ENCODE measurements around the gene WBP4. TPM values are rescaled to one million over a fixed set of nuclear protein-coding genes. Genes with fewer than 3 reads are reported as not detected.

WBP4 gene
- total and polyA plus RNA-seq, 9 of the 15 experiments (the other 6 are each of a cell fraction or from before 2014, with no cell fraction given): 5.5 to 12.2 (median 7.9) TPM

DNA sequence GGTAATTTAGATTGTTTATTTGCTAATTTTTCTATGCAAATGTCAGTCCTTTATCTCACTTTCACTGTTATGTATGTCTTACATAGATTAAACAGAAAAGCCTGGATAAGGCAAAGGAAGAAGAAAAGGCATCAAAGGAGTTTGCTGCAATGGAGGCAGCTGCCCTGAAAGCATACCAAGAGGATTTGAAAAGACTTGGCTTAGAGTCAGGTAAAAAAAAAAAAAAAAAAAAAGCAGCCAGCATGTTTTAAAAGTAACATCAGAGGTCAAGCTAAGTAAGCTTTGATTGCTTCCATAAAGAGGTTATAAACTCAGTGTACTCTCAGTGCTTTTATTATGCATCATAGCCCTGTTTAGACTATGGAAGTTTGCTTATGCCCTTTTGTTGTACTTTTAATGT is 3.8 kb downstream of the WBP4 start:
- peaks cover 39% of the 10 kb centered on the region for H3K79me2 ChIP-seq (ENCODE audit: control insufficient read depth, insufficient read depth, low read length)
- ATAC-seq (no peak), DNase-seq (ENCODE audit: extremely low read depth in 1 of 4, low spot score in 3 of 4) (peak in 1 of 4 experiments; percentile 15), FAIRE-seq (no peak)
- H3K9ac ChIP-seq (ENCODE audit: insufficient read depth in 1 of 2, low read depth in 2 of 2, low read length in 2 of 2): no peak overlapping the region; a peak in 1 of 4 replicates
- H3K9me1 ChIP-seq (ENCODE audit: control insufficient read depth, insufficient read depth, low read length): no peaks in the 10 kb centered on the region
- no peak overlapping the region for H3K27ac ChIP-seq (ENCODE audit: extremely low read depth, low read depth, low read length)
- no peaks in the 10 kb centered on the region for H4K20me1 ChIP-seq (replicated peaks; ENCODE audit: control insufficient read depth, insufficient read depth, low read length)
- H2AFZ ChIP-seq (ENCODE audit: low read depth, low read length): no peak overlapping the region
- intact Hi-C loops (cut with micrococcal nuclease) (no loop called here), in situ Hi-C loops (cut with MboI) (loop anchor here (25.0 kb wide), 1 partner anchor 278 kb away; the partner anchor contains the start of gene SLC25A15)
- no peak overlapping the region for H3K4me2 ChIP-seq (ENCODE audit: insufficient read depth, low read length)
- no TSS peak for BruUV-seq (replicated peaks)
- ChIA-PET CTCF (ENCODE audit: low intra/inter-chr PET ratio) (no interaction called here), POLR2A (no interaction called here)
- no peak overlapping the region for H3K4me3 ChIP-seq
- no peaks in the 10 kb centered on the region for H3K27me3 ChIP-seq (ENCODE audit: control insufficient read depth in 2 of 2, insufficient read depth in 2 of 2, low read length in 2 of 2)
- peaks cover 51% of the 10 kb centered on the region; the same call in 2 of the 3 replicates for H3K36me3 ChIP-seq (ENCODE audit: control insufficient read depth, insufficient read depth, low read length)
- no peaks in the 10 kb centered on the region for H3K9me3 ChIP-seq (replicated peaks; ENCODE audit: control insufficient read depth, insufficient read depth, low read depth, low read length)
- H3K4me1 ChIP-seq (replicated peaks in 1 of 2; ENCODE audit: control insufficient read depth in 2 of 2, insufficient read depth in 2 of 2, low read length in 2 of 2): peaks cover 0 to under 1% of the 10 kb centered on the region in 2 experiments; a peak in 2 of 5 replicates
- no peak for TF ChIP-seq U2AF2 (optimal IDR thresholded peaks at IDR 0.05; ENCODE audit: low read depth, low read length)
- TF ChIP-seq CBX2 (IDR thresholded peaks at IDR 0.05; ENCODE audit: insufficient read depth, low read length, poor library complexity, severe bottlenecking): no peak
- no peak for TF ChIP-seq ILF3 (IDR thresholded peaks at IDR 0.05; ENCODE audit: borderline replicate concordance)
- TF ChIP-seq TAL1 (IDR thresholded peaks at IDR 0.05): 0 out of 2 replicates have a peak, but pooled peaks have one; percentile 4
- TF ChIP-seq, protein P1, sequence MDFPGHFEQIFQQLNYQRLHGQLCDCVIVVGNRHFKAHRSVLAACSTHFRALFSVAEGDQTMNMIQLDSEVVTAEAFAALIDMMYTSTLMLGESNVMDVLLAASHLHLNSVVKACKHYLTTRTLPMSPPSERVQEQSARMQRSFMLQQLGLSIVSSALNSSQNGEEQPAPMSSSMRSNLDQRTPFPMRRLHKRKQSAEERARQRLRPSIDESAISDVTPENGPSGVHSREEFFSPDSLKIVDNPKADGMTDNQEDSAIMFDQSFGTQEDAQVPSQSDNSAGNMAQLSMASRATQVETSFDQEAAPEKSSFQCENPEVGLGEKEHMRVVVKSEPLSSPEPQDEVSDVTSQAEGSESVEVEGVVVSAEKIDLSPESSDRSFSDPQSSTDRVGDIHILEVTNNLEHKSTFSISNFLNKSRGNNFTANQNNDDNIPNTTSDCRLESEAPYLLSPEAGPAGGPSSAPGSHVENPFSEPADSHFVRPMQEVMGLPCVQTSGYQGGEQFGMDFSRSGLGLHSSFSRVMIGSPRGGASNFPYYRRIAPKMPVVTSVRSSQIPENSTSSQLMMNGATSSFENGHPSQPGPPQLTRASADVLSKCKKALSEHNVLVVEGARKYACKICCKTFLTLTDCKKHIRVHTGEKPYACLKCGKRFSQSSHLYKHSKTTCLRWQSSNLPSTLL (IDR thresholded peaks at IDR 0.05): no peak
- TF ChIP-seq L3MBTL2 (IDR thresholded peaks at IDR 0.05): no peak
- no peak for TF ChIP-seq XRCC4 (IDR thresholded peaks at IDR 0.05; ENCODE audit: extremely low read depth, insufficient read depth, insufficient read length)
- no peak for TF ChIP-seq SMARCC2 (IDR thresholded peaks at IDR 0.05; ENCODE audit: low read depth)
- TF ChIP-seq FOXK2 (conservative IDR thresholded peaks at IDR 0.05 in 1 of 2, IDR thresholded peaks at IDR 0.05 in 1 of 2; ENCODE audit: low read depth in 2 of 2): no peak
- TF ChIP-seq, protein P2, sequence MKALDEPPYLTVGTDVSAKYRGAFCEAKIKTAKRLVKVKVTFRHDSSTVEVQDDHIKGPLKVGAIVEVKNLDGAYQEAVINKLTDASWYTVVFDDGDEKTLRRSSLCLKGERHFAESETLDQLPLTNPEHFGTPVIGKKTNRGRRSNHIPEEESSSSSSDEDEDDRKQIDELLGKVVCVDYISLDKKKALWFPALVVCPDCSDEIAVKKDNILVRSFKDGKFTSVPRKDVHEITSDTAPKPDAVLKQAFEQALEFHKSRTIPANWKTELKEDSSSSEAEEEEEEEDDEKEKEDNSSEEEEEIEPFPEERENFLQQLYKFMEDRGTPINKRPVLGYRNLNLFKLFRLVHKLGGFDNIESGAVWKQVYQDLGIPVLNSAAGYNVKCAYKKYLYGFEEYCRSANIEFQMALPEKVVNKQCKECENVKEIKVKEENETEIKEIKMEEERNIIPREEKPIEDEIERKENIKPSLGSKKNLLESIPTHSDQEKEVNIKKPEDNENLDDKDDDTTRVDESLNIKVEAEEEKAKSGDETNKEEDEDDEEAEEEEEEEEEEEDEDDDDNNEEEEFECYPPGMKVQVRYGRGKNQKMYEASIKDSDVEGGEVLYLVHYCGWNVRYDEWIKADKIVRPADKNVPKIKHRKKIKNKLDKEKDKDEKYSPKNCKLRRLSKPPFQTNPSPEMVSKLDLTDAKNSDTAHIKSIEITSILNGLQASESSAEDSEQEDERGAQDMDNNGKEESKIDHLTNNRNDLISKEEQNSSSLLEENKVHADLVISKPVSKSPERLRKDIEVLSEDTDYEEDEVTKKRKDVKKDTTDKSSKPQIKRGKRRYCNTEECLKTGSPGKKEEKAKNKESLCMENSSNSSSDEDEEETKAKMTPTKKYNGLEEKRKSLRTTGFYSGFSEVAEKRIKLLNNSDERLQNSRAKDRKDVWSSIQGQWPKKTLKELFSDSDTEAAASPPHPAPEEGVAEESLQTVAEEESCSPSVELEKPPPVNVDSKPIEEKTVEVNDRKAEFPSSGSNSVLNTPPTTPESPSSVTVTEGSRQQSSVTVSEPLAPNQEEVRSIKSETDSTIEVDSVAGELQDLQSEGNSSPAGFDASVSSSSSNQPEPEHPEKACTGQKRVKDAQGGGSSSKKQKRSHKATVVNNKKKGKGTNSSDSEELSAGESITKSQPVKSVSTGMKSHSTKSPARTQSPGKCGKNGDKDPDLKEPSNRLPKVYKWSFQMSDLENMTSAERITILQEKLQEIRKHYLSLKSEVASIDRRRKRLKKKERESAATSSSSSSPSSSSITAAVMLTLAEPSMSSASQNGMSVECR (CRISPR knock-in tag; IDR thresholded peaks at IDR 0.05): no peak
- TF ChIP-seq CBFA2T3 (IDR thresholded peaks at IDR 0.05): 0 out of 2 replicates have a peak, but pooled peaks have one; percentile 12

Data from K562 (cell line).